GM23338 (cell line): ENCODE data around the gene TFPT. TPM values are rescaled to one million over a fixed set of nuclear protein-coding genes. Genes with fewer than 3 reads are reported as not detected.

Experiments
- ATAC-seq: fragments of 200-7000 bp; cut with Tn5 transposase; 3 replicates; pipeline ENCODE4 v1.9.1; 2020
- DNase-seq: peaks from one replicate; pipeline ENCODE4 v3.0.0-alpha.2; 2015; ENCODE audit warnings: low spot score
- H2AFZ ChIP-seq: fragments of 200-600 bp; sonication (generic); 2 replicates; pipeline ENCODE4 v1.8.0; 2016; ENCODE audit warnings: antibody characterized with exemption, mild to moderate bottlenecking, moderate library complexity
- H3F3A ChIP-seq: fragments of 200-600 bp; sonication (generic); replicated peaks from 2 replicates; pipeline ENCODE4 v1.8.0; 2017; ENCODE audit warnings: antibody characterized with exemption, mixed run types, low read depth
- H3K27ac ChIP-seq: fragments of 200-600 bp; sonication (generic); 2 replicates; pipeline ENCODE4 v1.6.1; 2016; ENCODE audit warnings: low read depth
- H3K27me3 ChIP-seq: fragments of 200-600 bp; sonication (generic); 2 replicates; pipeline ENCODE4 v1.8.0; 2016; ENCODE audit warnings: mild to moderate bottlenecking, mixed run types, moderate library complexity; ENCODE audit not compliant: insufficient read depth
- H3K36me3 ChIP-seq: fragments of 200-600 bp; sonication (generic); 2 replicates; pipeline ENCODE4 v1.8.0; 2016; ENCODE audit warnings: mild to moderate bottlenecking; ENCODE audit not compliant: insufficient read depth
- H3K4me1 ChIP-seq: fragments of 200-600 bp; sonication (generic); 2 replicates; pipeline ENCODE4 v1.8.0; 2016; ENCODE audit warnings: mild to moderate bottlenecking, moderate library complexity; ENCODE audit not compliant: insufficient read depth
- H3K4me2 ChIP-seq: fragments of 200-600 bp; sonication (generic); 2 replicates; pipeline ENCODE4 v1.7.1; 2017; ENCODE audit warnings: mixed run types
- H3K4me3 ChIP-seq: fragments of 200-600 bp; sonication (generic); 2 replicates; pipeline ENCODE4 v1.6.1; 2016; ENCODE audit warnings: mixed run types
- H3K79me2 ChIP-seq: fragments of 200-600 bp; sonication (generic); replicated peaks from 2 replicates; pipeline ENCODE4 v1.8.0; 2017; ENCODE audit warnings: mild to moderate bottlenecking; ENCODE audit not compliant: insufficient read depth
- H3K9me2 ChIP-seq: fragments of 200-600 bp; sonication (generic); 2 replicates; pipeline ENCODE4 v1.8.0; 2017; ENCODE audit not compliant: insufficient read depth
- H4K20me1 ChIP-seq: fragments of 200-600 bp; sonication (generic); replicated peaks from 2 replicates; pipeline ENCODE4 v1.8.0; 2017; ENCODE audit warnings: mild to moderate bottlenecking; ENCODE audit not compliant: insufficient read depth
- H3K27ac Mint-ChIP-seq: 2 replicates; pipeline ENCODE4 v1.8.0; 2020; ENCODE audit warnings: inconsistent platforms, mild to moderate bottlenecking, moderate library complexity, mixed read lengths
- H3K27me3 Mint-ChIP-seq: 3 replicates; pipeline ENCODE4 v1.8.0; 2022; ENCODE audit warnings: low read depth, mild to moderate bottlenecking, moderate library complexity, mixed read lengths, inconsistent platforms; ENCODE audit not compliant: insufficient read depth, poor library complexity
- H3K36me3 Mint-ChIP-seq: 3 replicates; pipeline ENCODE4 v1.8.0; 2021; ENCODE audit warnings: low read depth, mild to moderate bottlenecking, inconsistent platforms, moderate library complexity, mixed read lengths
- H3K4me1 Mint-ChIP-seq: 3 replicates; pipeline ENCODE4 v1.8.0; 2020; ENCODE audit warnings: mild to moderate bottlenecking, inconsistent platforms, mixed read lengths
- H3K4me3 Mint-ChIP-seq: 3 replicates; pipeline ENCODE4 v1.8.0; 2021; ENCODE audit warnings: moderate library complexity, mild to moderate bottlenecking, inconsistent platforms, mixed read lengths
- H3K9me3 Mint-ChIP-seq: 3 replicates; pipeline ENCODE4 v1.8.0; 2020; ENCODE audit warnings: moderate library complexity, mild to moderate bottlenecking, inconsistent platforms, mixed read lengths
- CREB1 ChIP-seq: fragments of 250-450 bp; sonication (Bioruptor Pico); IDR thresholded peaks from 2 replicates; pipeline ENCODE4 v1.5.0; 2020; ENCODE audit warnings: low read depth, mild to moderate bottlenecking, moderate library complexity
- EZH2 ChIP-seq: fragments of 200-600 bp; sonication (generic); IDR thresholded peaks from one replicate; pipeline ENCODE4 v1.8.0; 2017; ENCODE audit warnings: antibody characterized with exemption, mild to moderate bottlenecking, low read depth; ENCODE audit not compliant: unreplicated experiment
- EZH2phosphoT487 ChIP-seq: fragments of 200-600 bp; sonication (generic); IDR thresholded peaks from one replicate; pipeline ENCODE4 v1.8.1; 2018; ENCODE audit warnings: antibody characterized with exemption; ENCODE audit not compliant: unreplicated experiment
- JUNB ChIP-seq: IDR thresholded peaks from one replicate; pipeline ENCODE4 v1.6.1; 2016; ENCODE audit warnings: antibody characterized with exemption; ENCODE audit not compliant: unreplicated experiment
- NANOG ChIP-seq: IDR thresholded peaks from 2 replicates; pipeline ENCODE4 v1.6.1; 2016; ENCODE audit warnings: antibody characterized with exemption, borderline replicate concordance
- POLR2AphosphoS5 ChIP-seq: IDR thresholded peaks from 2 replicates; pipeline ENCODE4 v1.6.1; 2016; ENCODE audit warnings: antibody characterized with exemption, low read depth
- STAT1 ChIP-seq: IDR thresholded peaks from one replicate; pipeline ENCODE4 v1.6.1; 2016; ENCODE audit warnings: antibody characterized with exemption; ENCODE audit not compliant: unreplicated experiment
- ZNF114 ChIP-seq: fragments of 250-450 bp; sonication (Bioruptor Pico); IDR thresholded peaks from 2 replicates; pipeline ENCODE4 v1.5.0; 2020; ENCODE audit warnings: mild to moderate bottlenecking, moderate library complexity
- ZNF331 ChIP-seq: fragments of 250-450 bp; sonication (Bioruptor Pico); IDR thresholded peaks from 2 replicates; pipeline ENCODE4 v1.5.0; 2020; ENCODE audit warnings: low read depth, mild to moderate bottlenecking, moderate library complexity
- polyA plus RNA-seq: library from polyadenylated mRNA; unstranded; fragments of >200 nt; fragmentation: Nextera tagmentation; extraction: Ambion mirVana; gene quantifications from 2 replicates; pipeline ENCODE4 v1.2.1, GENCODE V29; 2016
- total RNA-seq: library from RNA; depleted of rRNA; stranded (reverse); fragments of >200 nt; shearing (Covaris generic); gene quantifications from 2 replicates; pipeline ENCODE4 v1.2.3, GENCODE V29; 2014
- TF ChIP-seq, protein P1 (sequence below): fragments of 250-450 bp; sonication (Bioruptor Pico); IDR thresholded peaks from 2 replicates; pipeline ENCODE4 v1.5.0; 2020; ENCODE audit warnings: mild to moderate bottlenecking, moderate library complexity
- TF ChIP-seq, protein P2 (sequence below), 2 experiments: fragments of 200-600 bp in 1 of 2; sonication (generic) in 1 of 2; conservative IDR thresholded peaks; 2 replicates each; pipeline versions ENCODE4 v1.5.1 to v1.6.1; 2016 to 2017; ENCODE audit warnings: antibody characterized with exemption in 2 of 2, low read depth in 2 of 2, mild to moderate bottlenecking in 2 of 2, moderate library complexity in 1 of 2
- TF ChIP-seq, protein P3 (sequence below): IDR thresholded peaks from 2 replicates; pipeline ENCODE4 v1.6.1; 2016; ENCODE audit warnings: antibody characterized with exemption
- TF ChIP-seq, protein P4 (sequence below): IDR thresholded peaks from one replicate; pipeline ENCODE4 v1.6.1; 2018; ENCODE audit warnings: antibody characterized with exemption; ENCODE audit not compliant: unreplicated experiment

The TFPT gene
- total and polyA plus RNA-seq, 2 experiments from 2014 or later = 12.0 to 18.3 TPM

DNA sequence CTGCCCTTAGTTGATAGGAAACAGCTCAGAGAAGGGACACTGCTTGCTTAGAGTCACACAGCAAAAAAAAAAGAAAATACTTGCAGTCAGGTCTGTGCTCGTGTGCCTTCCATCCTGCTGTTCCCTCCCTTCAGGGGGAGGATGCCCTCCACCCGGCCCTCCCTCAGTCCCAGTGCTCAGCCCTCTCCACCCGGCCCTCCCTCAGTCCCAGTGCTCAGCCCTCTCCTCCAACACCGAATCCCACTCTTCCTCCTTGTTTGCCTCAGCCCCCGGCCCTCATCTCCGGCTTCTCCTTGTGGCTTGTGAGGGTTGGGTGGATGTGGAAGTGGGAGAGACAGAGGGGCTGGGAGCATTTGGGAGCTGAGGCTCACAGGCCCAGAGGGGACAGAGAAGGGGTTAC is 5.8 kb downstream of the TFPT start:
- H3K4me3 Mint-ChIP-seq = no peak overlapping the region
- no peak overlapping the region for H3K27ac Mint-ChIP-seq
- TF ChIP-seq ZNF114 (CRISPR knock-in tag) (no peak), NANOG (no peak), ZNF331 (CRISPR knock-in tag) (no peak), EZH2 (no peak), EZH2phosphoT487 (no peak), STAT1 (no peak), POLR2AphosphoS5 (no peak), CREB1 (CRISPR knock-in tag) (no peak), JUNB (no peak)
- TF ChIP-seq, protein P1, sequence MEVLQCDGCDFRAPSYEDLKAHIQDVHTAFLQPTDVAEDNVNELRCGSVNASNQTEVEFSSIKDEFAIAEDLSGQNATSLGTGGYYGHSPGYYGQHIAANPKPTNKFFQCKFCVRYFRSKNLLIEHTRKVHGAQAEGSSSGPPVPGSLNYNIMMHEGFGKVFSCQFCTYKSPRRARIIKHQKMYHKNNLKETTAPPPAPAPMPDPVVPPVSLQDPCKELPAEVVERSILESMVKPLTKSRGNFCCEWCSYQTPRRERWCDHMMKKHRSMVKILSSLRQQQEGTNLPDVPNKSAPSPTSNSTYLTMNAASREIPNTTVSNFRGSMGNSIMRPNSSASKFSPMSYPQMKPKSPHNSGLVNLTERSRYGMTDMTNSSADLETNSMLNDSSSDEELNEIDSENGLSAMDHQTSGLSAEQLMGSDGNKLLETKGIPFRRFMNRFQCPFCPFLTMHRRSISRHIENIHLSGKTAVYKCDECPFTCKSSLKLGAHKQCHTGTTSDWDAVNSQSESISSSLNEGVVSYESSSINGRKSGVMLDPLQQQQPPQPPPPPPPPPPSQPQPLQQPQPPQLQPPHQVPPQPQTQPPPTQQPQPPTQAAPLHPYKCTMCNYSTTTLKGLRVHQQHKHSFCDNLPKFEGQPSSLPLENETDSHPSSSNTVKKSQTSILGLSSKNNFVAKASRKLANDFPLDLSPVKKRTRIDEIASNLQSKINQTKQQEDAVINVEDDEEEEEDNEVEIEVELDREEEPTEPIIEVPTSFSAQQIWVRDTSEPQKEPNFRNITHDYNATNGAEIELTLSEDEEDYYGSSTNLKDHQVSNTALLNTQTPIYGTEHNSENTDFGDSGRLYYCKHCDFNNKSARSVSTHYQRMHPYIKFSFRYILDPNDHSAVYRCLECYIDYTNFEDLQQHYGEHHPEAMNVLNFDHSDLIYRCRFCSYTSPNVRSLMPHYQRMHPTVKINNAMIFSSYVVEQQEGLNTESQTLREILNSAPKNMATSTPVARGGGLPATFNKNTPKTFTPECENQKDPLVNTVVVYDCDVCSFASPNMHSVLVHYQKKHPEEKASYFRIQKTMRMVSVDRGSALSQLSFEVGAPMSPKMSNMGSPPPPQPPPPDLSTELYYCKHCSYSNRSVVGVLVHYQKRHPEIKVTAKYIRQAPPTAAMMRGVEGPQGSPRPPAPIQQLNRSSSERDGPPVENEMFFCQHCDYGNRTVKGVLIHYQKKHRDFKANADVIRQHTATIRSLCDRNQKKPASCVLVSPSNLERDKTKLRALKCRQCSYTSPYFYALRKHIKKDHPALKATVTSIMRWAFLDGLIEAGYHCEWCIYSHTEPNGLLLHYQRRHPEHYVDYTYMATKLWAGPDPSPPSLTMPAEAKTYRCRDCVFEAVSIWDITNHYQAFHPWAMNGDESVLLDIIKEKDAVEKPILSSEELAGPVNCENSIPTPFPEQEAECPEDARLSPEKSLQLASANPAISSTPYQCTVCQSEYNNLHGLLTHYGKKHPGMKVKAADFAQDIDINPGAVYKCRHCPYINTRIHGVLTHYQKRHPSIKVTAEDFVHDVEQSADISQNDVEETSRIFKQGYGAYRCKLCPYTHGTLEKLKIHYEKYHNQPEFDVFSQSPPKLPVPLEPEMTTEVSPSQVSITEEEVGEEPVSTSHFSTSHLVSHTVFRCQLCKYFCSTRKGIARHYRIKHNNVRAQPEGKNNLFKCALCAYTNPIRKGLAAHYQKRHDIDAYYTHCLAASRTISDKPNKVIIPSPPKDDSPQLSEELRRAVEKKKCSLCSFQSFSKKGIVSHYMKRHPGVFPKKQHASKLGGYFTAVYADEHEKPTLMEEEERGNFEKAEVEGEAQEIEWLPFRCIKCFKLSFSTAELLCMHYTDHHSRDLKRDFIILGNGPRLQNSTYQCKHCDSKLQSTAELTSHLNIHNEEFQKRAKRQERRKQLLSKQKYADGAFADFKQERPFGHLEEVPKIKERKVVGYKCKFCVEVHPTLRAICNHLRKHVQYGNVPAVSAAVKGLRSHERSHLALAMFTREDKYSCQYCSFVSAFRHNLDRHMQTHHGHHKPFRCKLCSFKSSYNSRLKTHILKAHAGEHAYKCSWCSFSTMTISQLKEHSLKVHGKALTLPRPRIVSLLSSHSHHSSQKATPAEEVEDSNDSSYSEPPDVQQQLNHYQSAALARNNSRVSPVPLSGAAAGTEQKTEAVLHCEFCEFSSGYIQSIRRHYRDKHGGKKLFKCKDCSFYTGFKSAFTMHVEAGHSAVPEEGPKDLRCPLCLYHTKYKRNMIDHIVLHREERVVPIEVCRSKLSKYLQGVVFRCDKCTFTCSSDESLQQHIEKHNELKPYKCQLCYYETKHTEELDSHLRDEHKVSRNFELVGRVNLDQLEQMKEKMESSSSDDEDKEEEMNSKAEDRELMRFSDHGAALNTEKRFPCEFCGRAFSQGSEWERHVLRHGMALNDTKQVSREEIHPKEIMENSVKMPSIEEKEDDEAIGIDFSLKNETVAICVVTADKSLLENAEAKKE (CRISPR knock-in tag) = no peak
- TF ChIP-seq, protein P2, sequence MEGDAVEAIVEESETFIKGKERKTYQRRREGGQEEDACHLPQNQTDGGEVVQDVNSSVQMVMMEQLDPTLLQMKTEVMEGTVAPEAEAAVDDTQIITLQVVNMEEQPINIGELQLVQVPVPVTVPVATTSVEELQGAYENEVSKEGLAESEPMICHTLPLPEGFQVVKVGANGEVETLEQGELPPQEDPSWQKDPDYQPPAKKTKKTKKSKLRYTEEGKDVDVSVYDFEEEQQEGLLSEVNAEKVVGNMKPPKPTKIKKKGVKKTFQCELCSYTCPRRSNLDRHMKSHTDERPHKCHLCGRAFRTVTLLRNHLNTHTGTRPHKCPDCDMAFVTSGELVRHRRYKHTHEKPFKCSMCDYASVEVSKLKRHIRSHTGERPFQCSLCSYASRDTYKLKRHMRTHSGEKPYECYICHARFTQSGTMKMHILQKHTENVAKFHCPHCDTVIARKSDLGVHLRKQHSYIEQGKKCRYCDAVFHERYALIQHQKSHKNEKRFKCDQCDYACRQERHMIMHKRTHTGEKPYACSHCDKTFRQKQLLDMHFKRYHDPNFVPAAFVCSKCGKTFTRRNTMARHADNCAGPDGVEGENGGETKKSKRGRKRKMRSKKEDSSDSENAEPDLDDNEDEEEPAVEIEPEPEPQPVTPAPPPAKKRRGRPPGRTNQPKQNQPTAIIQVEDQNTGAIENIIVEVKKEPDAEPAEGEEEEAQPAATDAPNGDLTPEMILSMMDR (conservative IDR thresholded peaks at IDR 0.05; ENCODE audit: low read depth in 2 of 2) = no peak
- TF ChIP-seq, protein P3, sequence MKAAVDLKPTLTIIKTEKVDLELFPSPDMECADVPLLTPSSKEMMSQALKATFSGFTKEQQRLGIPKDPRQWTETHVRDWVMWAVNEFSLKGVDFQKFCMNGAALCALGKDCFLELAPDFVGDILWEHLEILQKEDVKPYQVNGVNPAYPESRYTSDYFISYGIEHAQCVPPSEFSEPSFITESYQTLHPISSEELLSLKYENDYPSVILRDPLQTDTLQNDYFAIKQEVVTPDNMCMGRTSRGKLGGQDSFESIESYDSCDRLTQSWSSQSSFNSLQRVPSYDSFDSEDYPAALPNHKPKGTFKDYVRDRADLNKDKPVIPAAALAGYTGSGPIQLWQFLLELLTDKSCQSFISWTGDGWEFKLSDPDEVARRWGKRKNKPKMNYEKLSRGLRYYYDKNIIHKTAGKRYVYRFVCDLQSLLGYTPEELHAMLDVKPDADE = no peak
- TF ChIP-seq, protein P4, sequence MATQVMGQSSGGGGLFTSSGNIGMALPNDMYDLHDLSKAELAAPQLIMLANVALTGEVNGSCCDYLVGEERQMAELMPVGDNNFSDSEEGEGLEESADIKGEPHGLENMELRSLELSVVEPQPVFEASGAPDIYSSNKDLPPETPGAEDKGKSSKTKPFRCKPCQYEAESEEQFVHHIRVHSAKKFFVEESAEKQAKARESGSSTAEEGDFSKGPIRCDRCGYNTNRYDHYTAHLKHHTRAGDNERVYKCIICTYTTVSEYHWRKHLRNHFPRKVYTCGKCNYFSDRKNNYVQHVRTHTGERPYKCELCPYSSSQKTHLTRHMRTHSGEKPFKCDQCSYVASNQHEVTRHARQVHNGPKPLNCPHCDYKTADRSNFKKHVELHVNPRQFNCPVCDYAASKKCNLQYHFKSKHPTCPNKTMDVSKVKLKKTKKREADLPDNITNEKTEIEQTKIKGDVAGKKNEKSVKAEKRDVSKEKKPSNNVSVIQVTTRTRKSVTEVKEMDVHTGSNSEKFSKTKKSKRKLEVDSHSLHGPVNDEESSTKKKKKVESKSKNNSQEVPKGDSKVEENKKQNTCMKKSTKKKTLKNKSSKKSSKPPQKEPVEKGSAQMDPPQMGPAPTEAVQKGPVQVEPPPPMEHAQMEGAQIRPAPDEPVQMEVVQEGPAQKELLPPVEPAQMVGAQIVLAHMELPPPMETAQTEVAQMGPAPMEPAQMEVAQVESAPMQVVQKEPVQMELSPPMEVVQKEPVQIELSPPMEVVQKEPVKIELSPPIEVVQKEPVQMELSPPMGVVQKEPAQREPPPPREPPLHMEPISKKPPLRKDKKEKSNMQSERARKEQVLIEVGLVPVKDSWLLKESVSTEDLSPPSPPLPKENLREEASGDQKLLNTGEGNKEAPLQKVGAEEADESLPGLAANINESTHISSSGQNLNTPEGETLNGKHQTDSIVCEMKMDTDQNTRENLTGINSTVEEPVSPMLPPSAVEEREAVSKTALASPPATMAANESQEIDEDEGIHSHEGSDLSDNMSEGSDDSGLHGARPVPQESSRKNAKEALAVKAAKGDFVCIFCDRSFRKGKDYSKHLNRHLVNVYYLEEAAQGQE = no peak
- Histone ChIP-seq H3F3A (peaks cover 6% of the 10 kb centered on the region; the same call in 1 of the 2 replicates), H3K4me3 (no peak overlapping the region), H3K27ac (no peak overlapping the region), H3K4me2 (no peak overlapping the region), H3K27me3 (no peaks in the 10 kb centered on the region), H2AFZ (no peak overlapping the region), H3K79me2 (peaks cover 5% of the 10 kb centered on the region), H3K4me1 (peaks cover 5% of the 10 kb centered on the region; the same call in 1 of the 2 replicates), H3K36me3 (peaks cover 12% of the 10 kb centered on the region), H4K20me1 (peaks cover 22% of the 10 kb centered on the region), H3K9me2 (no peaks in the 10 kb centered on the region)
- peaks cover 12% of the 10 kb centered on the region for H3K27me3 Mint-ChIP-seq
- peaks cover 4% of the 10 kb centered on the region; the same call in 2 of the 3 replicates for H3K9me3 Mint-ChIP-seq
- peaks cover 9% of the 10 kb centered on the region for H3K4me1 Mint-ChIP-seq
- H3K36me3 Mint-ChIP-seq = peaks cover 69% of the 10 kb centered on the region
- ATAC-seq = peak; percentile 19; the same call in 2 of the 3 replicates
- no peak for DNase-seq
